SK-N-SH treated with all-trans-retinoic acid at 6 μM for 48 hours (cell line): ENCODE data around the gene KBTBD3.

Experiments
- ATAC-seq: fragments of 200-7000 bp; cut with Tn5 transposase; 3 replicates; pipeline ENCODE4 v1.9.1; 2020; ENCODE audit warnings: mild to moderate bottlenecking, moderate library complexity
- BACH2 ChIP-seq: fragments of 250-450 bp; sonication (Bioruptor Pico); IDR thresholded peaks from 2 replicates; pipeline ENCODE4 v1.9.0; 2021; ENCODE audit warnings: mild to moderate bottlenecking, borderline replicate concordance
- CREB5 ChIP-seq: fragments of 250-450 bp; sonication (Bioruptor Pico); IDR thresholded peaks from 2 replicates; pipeline ENCODE4 v1.5.1; 2020; ENCODE audit warnings: low read depth, mild to moderate bottlenecking, moderate library complexity
- CSRNP3 ChIP-seq: fragments of 250-450 bp; sonication (Bioruptor Pico); IDR thresholded peaks from 2 replicates; pipeline ENCODE4 v1.5.1; 2021; ENCODE audit warnings: mild to moderate bottlenecking, moderate library complexity
- ESRRG ChIP-seq: fragments of 250-450 bp; sonication (Bioruptor Pico); IDR thresholded peaks from 2 replicates; pipeline ENCODE4 v1.6.1; 2021; ENCODE audit warnings: mild to moderate bottlenecking
- GLIS3 ChIP-seq: fragments of 250-450 bp; sonication (Bioruptor Pico); IDR thresholded peaks from 2 replicates; pipeline ENCODE4 v1.5.0; 2020; ENCODE audit warnings: mild to moderate bottlenecking, moderate library complexity
- ISL1 ChIP-seq: fragments of 250-450 bp; sonication (Bioruptor Pico); IDR thresholded peaks from 2 replicates; pipeline ENCODE4 v2.1.2; 2022; ENCODE audit warnings: mild to moderate bottlenecking, moderate library complexity
- OSR1 ChIP-seq: fragments of 250-450 bp; sonication (Bioruptor Pico); IDR thresholded peaks from 2 replicates; pipeline ENCODE4 v1.8.0; 2022; ENCODE audit warnings: moderate library complexity, mild to moderate bottlenecking, inconsistent platforms
- PATZ1 ChIP-seq: fragments of 250-450 bp; sonication (Bioruptor Pico); IDR thresholded peaks from 2 replicates; pipeline ENCODE4 v1.8.0; 2020; ENCODE audit warnings: mild to moderate bottlenecking, moderate library complexity, borderline replicate concordance
- POU6F1 ChIP-seq: fragments of 250-450 bp; sonication (Bioruptor Pico); IDR thresholded peaks from 2 replicates; pipeline ENCODE4 v1.8.0; 2021; ENCODE audit warnings: low read depth, mild to moderate bottlenecking, moderate library complexity, borderline replicate concordance
- PPARA ChIP-seq: fragments of 250-450 bp; sonication (Bioruptor Pico); IDR thresholded peaks from 2 replicates; pipeline ENCODE4 v1.5.0; 2020; ENCODE audit warnings: mild to moderate bottlenecking, borderline replicate concordance
- SNAI2 ChIP-seq: fragments of 250-450 bp; sonication (Bioruptor Pico); IDR thresholded peaks from 2 replicates; pipeline ENCODE4 v1.5.0; 2020; ENCODE audit warnings: mild to moderate bottlenecking, moderate library complexity
- TCF4 ChIP-seq: fragments of 250-450 bp; sonication (Bioruptor Pico); IDR thresholded peaks from 2 replicates; pipeline ENCODE4 v1.8.0; 2021; ENCODE audit warnings: mild to moderate bottlenecking, moderate library complexity, borderline replicate concordance
- TOX ChIP-seq: fragments of 250-450 bp; sonication (Bioruptor Pico); IDR thresholded peaks from 2 replicates; pipeline ENCODE4 v1.8.0; 2021; ENCODE audit warnings: mild to moderate bottlenecking, moderate library complexity, borderline replicate concordance
- TSHZ2 ChIP-seq: fragments of 250-450 bp; sonication (Bioruptor Pico); IDR thresholded peaks from 2 replicates; pipeline ENCODE4 v1.5.0; 2020; ENCODE audit warnings: mild to moderate bottlenecking, moderate library complexity
- ZC3H10 ChIP-seq: fragments of 250-450 bp; sonication (Bioruptor Pico); IDR thresholded peaks from 2 replicates; pipeline ENCODE4 v1.5.1; 2021; ENCODE audit warnings: mild to moderate bottlenecking, moderate library complexity
- ZFP3 ChIP-seq: fragments of 250-450 bp; sonication (Bioruptor Pico); IDR thresholded peaks from 2 replicates; pipeline ENCODE4 v1.5.0; 2020; ENCODE audit warnings: mild to moderate bottlenecking, moderate library complexity
- ZFP30 ChIP-seq: fragments of 450-650 bp; formaldehyde crosslinking; IDR thresholded peaks from 2 replicates; pipeline ENCODE4 v1.5.0; 2022; ENCODE audit warnings: mild to moderate bottlenecking, moderate library complexity
- ZNF565 ChIP-seq: fragments of 450-650 bp; formaldehyde crosslinking; conservative IDR thresholded peaks from 2 replicates; pipeline ENCODE4 v1.5.0; 2020; ENCODE audit warnings: low read depth, mild to moderate bottlenecking, moderate library complexity
- ZNF70 ChIP-seq: fragments of 450-650 bp; formaldehyde crosslinking; IDR thresholded peaks from 2 replicates; pipeline ENCODE4 v1.5.0; 2020; ENCODE audit warnings: mild to moderate bottlenecking, moderate library complexity
- ZNF8 ChIP-seq: fragments of 450-650 bp; formaldehyde crosslinking; IDR thresholded peaks from 2 replicates; pipeline ENCODE4 v1.5.0; 2020; ENCODE audit warnings: mild to moderate bottlenecking, moderate library complexity

Gene KBTBD3

GRCh38 chr11:106047631-106048030 is 29.5 kb downstream of the KBTBD3 start:
- TF ChIP-seq BACH2 (CRISPR knock-in tag) (no peak), ISL1 (CRISPR knock-in tag) (peak; percentile 39; the same call in 1 of the 2 replicates), ZFP30 (CRISPR knock-in tag) (no peak), SNAI2 (CRISPR knock-in tag) (no peak), ZFP3 (no peak)
- ATAC-seq = no peak

GRCh38 chr11:106043540-106043939 is 33.6 kb downstream of the KBTBD3 start:
- ATAC-seq = no peak
- no peak for TF ChIP-seq ZFP3

- no peak for ATAC-seq
- TF ChIP-seq CREB5 (CRISPR knock-in tag) (no peak), OSR1 (CRISPR knock-in tag) (no peak), BACH2 (CRISPR knock-in tag) (no peak), SNAI2 (CRISPR knock-in tag) (no peak), ZNF70 (CRISPR knock-in tag) (no peak), ZC3H10 (CRISPR knock-in tag) (no peak), GLIS3 (CRISPR knock-in tag) (no peak), ISL1 (CRISPR knock-in tag) (no peak), PATZ1 (CRISPR knock-in tag) (no peak), TCF4 (CRISPR knock-in tag) (no peak), ZFP3 (no peak), CSRNP3 (CRISPR knock-in tag) (no peak), POU6F1 (CRISPR knock-in tag) (no peak), ESRRG (no peak), ZFP30 (CRISPR knock-in tag) (no peak)
Observed at GRCh38 chr11:106032861-106033260, 44.3 kb downstream of the KBTBD3 start.

GRCh38 chr11:106031936-106032335 is 45.2 kb downstream of the KBTBD3 start:
- TF ChIP-seq PATZ1 (CRISPR knock-in tag) = no peak
- no peak for TF ChIP-seq PPARA
- TF ChIP-seq, all 23 proteins: peak for 0
- ATAC-seq = no peak

GRCh38 chr11:106031202-106031810 is 45.8 kb downstream of the KBTBD3 start:
- ATAC-seq = no peak
- no peak for TF ChIP-seq ZNF565 (CRISPR knock-in tag)
- no peak for TF ChIP-seq TOX (CRISPR knock-in tag)
- no peak for TF ChIP-seq TSHZ2 (CRISPR knock-in tag)
- no peak for TF ChIP-seq OSR1 (CRISPR knock-in tag)
- no peak for TF ChIP-seq ZC3H10 (CRISPR knock-in tag)
- TF ChIP-seq CREB5 (CRISPR knock-in tag) = no peak
- TF ChIP-seq ZNF8 (CRISPR knock-in tag) = no peak
- TF ChIP-seq CSRNP3 (CRISPR knock-in tag) = no peak
